IMR-90 (cell line): ENCODE results near the gene SLC27A6. TPM values are rescaled to one million over a fixed set of nuclear protein-coding genes. Genes with fewer than 3 reads are reported as not detected.

ENCODE experiments used
- ATAC-seq: fragments of 200-7000 bp; cut with Tn5 transposase; 2 replicates; pipeline ENCODE4 v1.9.1; 2020; ENCODE audit warnings: low read depth, mild to moderate bottlenecking, moderate library complexity
- BruUV-seq: library from RNA; stranded (reverse); fragments of 400-500 nt; replicated peaks from 2 replicates; lab custom pipeline; 2021; lab: Mats Ljungman, UMichigan
- CTCF ChIA-PET: fragments of 300-600 bp; formaldehyde crosslinking; extraction: SDS; loops from one replicate; lab custom pipeline; 2021; ENCODE audit warnings: antibody characterized with exemption; lab: Yijun Ruan, JAX
- POLR2A ChIA-PET: fragments of 300-600 bp; sonication (Branson Sonifier 250); formaldehyde crosslinking; loops from one replicate; lab custom pipeline; 2022; ENCODE audit warnings: antibody characterized with exemption; ENCODE audit not compliant: unreplicated experiment; lab: Charles Lee
- DNase-seq: peaks from one replicate; pipeline ENCODE4 v3.0.0; 2013
- H2AFZ ChIP-seq: replicated peaks from 2 replicates; pipeline ENCODE3; 2013; ENCODE audit warnings: low read length, mild to moderate bottlenecking; ENCODE audit not compliant: poor library complexity
- H2AK5ac ChIP-seq: 2 replicates; pipeline ENCODE4 v1.6.1; 2013; ENCODE audit warnings: low read depth, low read length, inconsistent platforms
- H2AK9ac ChIP-seq: replicated peaks from 2 replicates; pipeline ENCODE3; 2013; ENCODE audit warnings: mild to moderate bottlenecking, low read depth, low read length, moderate library complexity; ENCODE audit not compliant: poor library complexity
- H2BK120ac ChIP-seq: 2 replicates; pipeline ENCODE4 v1.6.1; 2013; ENCODE audit warnings: low read depth, low read length, inconsistent platforms
- H2BK15ac ChIP-seq: 3 replicates; pipeline ENCODE4 v1.6.1; 2013; ENCODE audit warnings: low read depth, low read length, inconsistent platforms
- H2BK20ac ChIP-seq: 2 replicates; pipeline ENCODE4 v1.6.1; 2013; ENCODE audit warnings: low read depth, mild to moderate bottlenecking, inconsistent platforms, low read length, moderate library complexity
- H2BK5ac ChIP-seq: 2 replicates; pipeline ENCODE4 v1.6.1; 2013; ENCODE audit warnings: mild to moderate bottlenecking, low read depth, low read length, inconsistent platforms; ENCODE audit not compliant: poor library complexity, severe bottlenecking
- H3K14ac ChIP-seq: replicated peaks from 2 replicates; pipeline ENCODE4 v1.6.1; 2013; ENCODE audit warnings: low read depth, low read length, inconsistent platforms
- H3K18ac ChIP-seq: 2 replicates; pipeline ENCODE4 v1.6.1; 2013; ENCODE audit warnings: low read depth, low read length, control low read depth
- H3K23ac ChIP-seq: 2 replicates; pipeline ENCODE4 v1.6.1; 2013; ENCODE audit warnings: low read depth, low read length, inconsistent platforms
- H3K27ac ChIP-seq: 2 replicates; pipeline ENCODE4 v1.5.1; 2013; ENCODE audit warnings: mild to moderate bottlenecking, control low read depth, low read length; ENCODE audit not compliant: insufficient read depth
- H3K27me3 ChIP-seq: 2 replicates; pipeline ENCODE4 v1.6.1; 2013; ENCODE audit warnings: low read length; ENCODE audit not compliant: control insufficient read depth, insufficient read depth
- H3K36me3 ChIP-seq: 2 replicates; pipeline ENCODE4 v1.6.1; 2013; ENCODE audit warnings: low read length, mixed read lengths; ENCODE audit not compliant: control insufficient read depth, insufficient read depth
- H3K4ac ChIP-seq: 2 replicates; pipeline ENCODE4 v1.6.1; 2013; ENCODE audit warnings: low read depth, low read length, inconsistent platforms
- H3K4me1 ChIP-seq: 2 replicates; pipeline ENCODE4 v1.6.1; 2013; ENCODE audit warnings: low read length, mixed read lengths; ENCODE audit not compliant: control insufficient read depth, insufficient read depth
- H3K4me2 ChIP-seq: 2 replicates; pipeline ENCODE4 v1.6.1; 2013; ENCODE audit warnings: low read depth, mild to moderate bottlenecking, control low read depth, low read length, moderate library complexity
- H3K4me3 ChIP-seq: 2 replicates; pipeline ENCODE4 v1.5.1; 2013; ENCODE audit warnings: low read depth, mild to moderate bottlenecking, control low read depth, low read length, moderate library complexity; ENCODE audit not compliant: insufficient read depth
- H3K56ac ChIP-seq: 2 replicates; pipeline ENCODE4 v1.6.1; 2013; ENCODE audit warnings: low read length, inconsistent platforms; ENCODE audit not compliant: insufficient read depth; ENCODE audit errors: extremely low read depth
- H3K79me1 ChIP-seq, 2 experiments: 2 replicates each; pipeline ENCODE4 v1.6.1; 2013; ENCODE audit warnings: low read length in 2 of 2, inconsistent platforms in 1 of 2, low read depth in 1 of 2
- H3K9ac ChIP-seq: 2 replicates; pipeline ENCODE4 v1.6.1; 2013; ENCODE audit warnings: low read depth, low read length, control low read depth
- H3K9me1 ChIP-seq: 2 replicates; pipeline ENCODE4 v1.6.1; 2013; ENCODE audit warnings: low read length, inconsistent platforms; ENCODE audit not compliant: insufficient read depth
- H3K9me3 ChIP-seq: 2 replicates; pipeline ENCODE4 v1.6.1; 2013; ENCODE audit warnings: low read length; ENCODE audit not compliant: control insufficient read depth, insufficient read depth
- H4K20me1 ChIP-seq: 2 replicates; pipeline ENCODE4 v1.6.1; 2013; ENCODE audit warnings: low read length, inconsistent platforms; ENCODE audit not compliant: insufficient read depth
- H4K5ac ChIP-seq: 2 replicates; pipeline ENCODE4 v1.6.1; 2013; ENCODE audit warnings: mild to moderate bottlenecking, low read depth, low read length, control low read depth
- H4K8ac ChIP-seq, 2 experiments: 2 replicates each; pipeline ENCODE4 v1.6.1; 2013; ENCODE audit warnings: low read depth in 2 of 2, low read length in 2 of 2, control low read depth in 1 of 2, inconsistent platforms in 1 of 2
- H4K91ac ChIP-seq: 2 replicates; pipeline ENCODE4 v1.6.1; 2013; ENCODE audit warnings: low read depth, low read length, inconsistent platforms; ENCODE audit not compliant: insufficient read depth
- BHLHE40 ChIP-seq: fragments of 150-350 bp; IDR thresholded peaks from 2 replicates; pipeline ENCODE4 v1.6.1; 2016; ENCODE audit warnings: mild to moderate bottlenecking, low read depth, low read length
- CEBPB ChIP-seq: IDR thresholded peaks from 2 replicates; pipeline ENCODE4 v1.6.1; 2012; ENCODE audit warnings: low read depth, low read length, improper control_type of control experiment
- CTCF ChIP-seq: conservative IDR thresholded peaks from 2 replicates; pipeline ENCODE4 v1.5.1; 2012; ENCODE audit warnings: mild to moderate bottlenecking, low read depth, low read length, improper control_type of control experiment
- MAFK ChIP-seq: IDR thresholded peaks from 2 replicates; pipeline ENCODE4 v1.6.1; 2012; ENCODE audit warnings: low read depth, low read length, improper control_type of control experiment
- MAZ ChIP-seq: IDR thresholded peaks from 2 replicates; pipeline ENCODE4 v1.6.1; 2012; ENCODE audit warnings: low read depth, mild to moderate bottlenecking, low read length, improper control_type of control experiment, moderate library complexity, borderline replicate concordance
- POLR2A ChIP-seq: IDR thresholded peaks from 2 replicates; pipeline ENCODE4 v1.6.1; 2012; ENCODE audit warnings: mild to moderate bottlenecking, low read depth, low read length
- RCOR1 ChIP-seq: IDR thresholded peaks from 2 replicates; pipeline ENCODE4 v1.6.1; 2012; ENCODE audit warnings: mild to moderate bottlenecking, low read length, improper control_type of control experiment; ENCODE audit not compliant: insufficient replicate concordance
- RFX5 ChIP-seq: IDR thresholded peaks from 2 replicates; pipeline ENCODE4 v1.8.0; 2012; ENCODE audit warnings: low read depth, mild to moderate bottlenecking, low read length, moderate library complexity
- SMC3 ChIP-seq: fragments of 150-350 bp; IDR thresholded peaks from 2 replicates; pipeline ENCODE4 v1.6.1; 2016; ENCODE audit warnings: low read depth, mild to moderate bottlenecking, antibody characterized with exemption, low read length, moderate library complexity
- WGBS, 2 experiments: methylation state at CpG; one replicate each; pipeline versions ENCODE4 v1.1.5 to v1.1.7; 2013; ENCODE audit warnings: missing lambda C conversion rate in 2 of 2; ENCODE audit not compliant: insufficient read length in 1 of 2; ENCODE audit errors: extremely low coverage in 2 of 2; 5-methylcytosine and 5-hydroxymethylcytosine counted together
- dilution Hi-C: fragments of 300-500 bp; cut with HindIII; formaldehyde crosslinking; loops from one replicate; pipeline ENCODE4 v1.14.3; 2018; ENCODE audit warnings: low sequenced_read_pairs; ENCODE audit not compliant: unreplicated experiment
- in situ Hi-C: fragments of 300-500 bp; cut with MboI; formaldehyde crosslinking; loops from 3 replicates; pipeline ENCODE4 v1.14.3; 2019; ENCODE audit warnings: low sequenced_read_pairs, inconsistent platforms, mixed read lengths
- intact Hi-C: fragments of 100-400 bp; cut with micrococcal nuclease; formaldehyde crosslinking; loops from 2 replicates; pipeline ENCODE4 v1.10.0; 2022
- polyA plus RNA-seq, 3 experiments: library from polyadenylated mRNA; depleted of rRNA; stranded (reverse); fragments of >200 nt; gene quantifications; 2 replicates each; pipeline ENCODE4 v1.2.3, GENCODE V29; 2012; ENCODE audit warnings: low replicate concordance in 1 of 3
- total RNA-seq: library from RNA; depleted of rRNA; stranded (reverse); fragments of >200 nt; gene quantifications from 2 replicates; pipeline ENCODE4 v1.2.3, GENCODE V29; 2012

The SLC27A6 gene
- total and polyA plus RNA-seq, 2 of the 4 experiments (the other 2 are of a cell fraction) = under 0.01 to 0.02 TPM

GRCh38 chr5:129020683-129021082 is 55.4 kb downstream of the SLC27A6 start:
- no peak overlapping the region for H3K23ac ChIP-seq
- no peaks in the 10 kb centered on the region for H3K36me3 ChIP-seq
- no peaks in the 10 kb centered on the region for H3K9me3 ChIP-seq
- no peaks in the 10 kb centered on the region for H3K4me1 ChIP-seq
- ChIA-PET CTCF (no interaction called here), POLR2A (no interaction called here)
- TF ChIP-seq MAFK (no peak), MAZ (no peak), RCOR1 (no peak), CEBPB (no peak), CTCF (no peak), SMC3 (no peak), RFX5 (no peak), POLR2A (no peak), BHLHE40 (no peak)
- H2AK5ac ChIP-seq = no peak overlapping the region
- H2AFZ ChIP-seq = no peak overlapping the region
- no peak overlapping the region for H3K4me2 ChIP-seq
- H2BK20ac ChIP-seq = no peak overlapping the region
- H4K91ac ChIP-seq = 0 out of 2 replicates have a peak overlapping the region, but pooled peaks have one; percentile 41
- no peak overlapping the region for H3K56ac ChIP-seq
- no TSS peak for BruUV-seq
- in situ Hi-C loops = loop anchor here (25.0 kb wide), 1 partner anchor 108 kb away; no protein-coding TSS in a partner anchor
- dilution Hi-C loops = no loop called here
- no CpG with 5 or more reads among the region's 4 CpGs for WGBS, 2 experiments
- peak overlapping the region; percentile 5; the same call in 1 of the 2 replicates for H2BK120ac ChIP-seq
- H2BK5ac ChIP-seq = no peak overlapping the region
- DNase-seq (no peak), ATAC-seq (no peak)
- intact Hi-C loops = no loop called here
- H3K79me1 ChIP-seq = no peaks in the 10 kb centered on the region
- H3K9ac ChIP-seq = no peak overlapping the region
- H4K20me1 ChIP-seq = no peaks in the 10 kb centered on the region
- no peaks in the 10 kb centered on the region for H3K9me1 ChIP-seq
- H3K27ac ChIP-seq = no peak overlapping the region
- H3K27me3 ChIP-seq = no peaks in the 10 kb centered on the region; the same call in 1 of the 2 replicates
- H2AK9ac ChIP-seq = no peak overlapping the region
- no peak overlapping the region for H2BK15ac ChIP-seq
- H3K14ac ChIP-seq = no peak overlapping the region
- no peak overlapping the region for H3K4me3 ChIP-seq
- H4K8ac ChIP-seq = no peak overlapping the region
- H4K5ac ChIP-seq = no peak overlapping the region; the same call in 1 of the 2 replicates
- H3K18ac ChIP-seq = peak overlapping the region; percentile 52; the same call in 1 of the 2 replicates
- no peak overlapping the region; the same call in 1 of the 2 replicates for H3K4ac ChIP-seq
